UCSD-AML1 (cell line): Measurements from ENCODE around the gene FADS6.
A peak's percentile ranks its signal among the peaks of the same experiment; 100 is the strongest.

Experiments
- DNase-seq: peaks from one replicate; lab custom pipeline; 2025; ENCODE audit not compliant: unreplicated experiment; lab: John Stamatoyannopoulos, UW

Gene FADS6

GRCh38 chr17:74833501-74834377, 59.7 kb downstream of the FADS6 start:
- DNase-seq: peak; percentile 27

- no peak for DNase-seq
These were observed 61.0 kb downstream of the FADS6 start for GRCh38 chr17:74832421-74832820.

GRCh38 chr17:74831444-74832146, 61.8 kb downstream of the FADS6 start:
- no peak for DNase-seq

GRCh38 chr17:74830861-74831260, 62.6 kb downstream of the FADS6 start:
- no peak for DNase-seq

- no peak for DNase-seq
These were observed 65.6 kb downstream of the FADS6 start for GRCh38 chr17:74827800-74828199.
